Upper lobe of left lung (tissue), 6 donors: ENCODE data around the gene LRRC15. TPM values are rescaled to one million over a fixed set of nuclear protein-coding genes. Genes with fewer than 3 reads are reported as not detected.
A peak's percentile ranks its signal among the peaks of the same experiment; 100 is the strongest.

Experiments
- ATAC-seq, 2 donors: fragments of 200-7000 bp; cut with Tn5 transposase; one replicate each; pipeline ENCODE4 v1.9.1; 2022; ENCODE audit warnings: mild to moderate bottlenecking in 2 of 2, moderate library complexity in 2 of 2; ENCODE audit not compliant: low FRiP score in 2 of 2
- DNase-seq, 2 donors: peaks; one replicate each; pipeline ENCODE4 v3.0.0-alpha.2; 2019 to 2020
- H3K27ac ChIP-seq, 4 donors: fragments of 200-600 bp; sonication (generic); one replicate each; pipeline ENCODE4 v1.5.1; 2016 to 2019
- H3K27me3 ChIP-seq, 4 donors: fragments of 200-600 bp; sonication (generic); one replicate each; pipeline ENCODE4 v1.5.1; 2017 to 2019
- H3K36me3 ChIP-seq, 4 donors: fragments of 200-600 bp; sonication (generic); one replicate each; pipeline ENCODE4 v1.5.1; 2016 to 2019
- H3K4me1 ChIP-seq, 4 donors: fragments of 200-600 bp; sonication (generic); one replicate each; pipeline ENCODE4 v1.5.1; 2018 to 2019
- H3K4me3 ChIP-seq, 4 donors: fragments of 200-600 bp; sonication (generic); one replicate each; pipeline ENCODE4 v1.5.1; 2017 to 2019; ENCODE audit warnings: mild to moderate bottlenecking in 2 of 4, moderate library complexity in 1 of 4
- H3K9me3 ChIP-seq, 4 donors: fragments of 200-600 bp; sonication (generic); one replicate each; pipeline ENCODE4 v1.5.1; 2018 to 2019
- CTCF ChIP-seq, 6 experiments: fragments of 450-650 bp in 4 of 6; fragments of 200-600 bp in 2 of 6; sonication (generic) in 2 of 6; IDR thresholded peaks; one replicate each; pipeline ENCODE4 v1.5.1; 2016 to 2019; ENCODE audit warnings: antibody characterized with exemption in 6 of 6
- EP300 ChIP-seq, 4 donors: sonication (generic); formaldehyde crosslinking; IDR thresholded peaks; one replicate each; pipeline ENCODE4 v1.5.1; 2017; ENCODE audit warnings: antibody characterized with exemption in 4 of 4, control low read depth in 2 of 4
- POLR2A ChIP-seq, 4 donors: fragments of 450-650 bp; IDR thresholded peaks; one replicate each; pipeline ENCODE4 v1.5.1; 2016 to 2017; ENCODE audit warnings: antibody characterized with exemption in 4 of 4, mild to moderate bottlenecking in 2 of 4
- POLR2AphosphoS5 ChIP-seq, 2 donors: sonication (generic); formaldehyde crosslinking; IDR thresholded peaks; one replicate each; pipeline ENCODE4 v1.5.1; 2017; ENCODE audit warnings: antibody characterized with exemption in 2 of 2
- WGBS, 2 donors: methylation state at CpG; one replicate each; pipeline ENCODE4 v1.1.5; 2017 to 2018; 5-methylcytosine and 5-hydroxymethylcytosine counted together
- total RNA-seq, 6 donors: library from RNA; depleted of rRNA in 4 of 6; stranded (reverse); fragments of >200 nt in 4 of 6; gene quantifications; one replicate each; pipeline versions ENCODE4 v1.1.0 to v1.2.1, GENCODE V29; 2016 to 2021
- donor health status: DM: no; HTN: no; CAD: no; lungs with moderate emphysema.
- donor health status: DM: no; HTN: yes; CAD: no; lungs with severe emphysema.

Gene LRRC15
- total RNA-seq, 6 donors from 2014 or later: 0.15 to 1.1 (median 1.0) TPM; not detected in 3

- no peaks in the 10 kb centered on the region for H3K36me3 ChIP-seq
- peak in 1 of 2 donors; percentile 64 for DNase-seq
- ATAC-seq: no peak
- H3K27me3 ChIP-seq: peaks cover 0 to 4% (median 0%) of the 10 kb centered on the region in 4 donors
- no peak overlapping the region for H3K4me3 ChIP-seq
- WGBS, 2 donors: 82 to 90% methylated on average over 4 to 6 of the region's 6 CpGs
- no peaks in the 10 kb centered on the region for H3K9me3 ChIP-seq
- no peak overlapping the region for H3K27ac ChIP-seq
- TF ChIP-seq POLR2A (IDR thresholded peaks at IDR 0.05): no peak
- peaks cover 0 to 8% (median 3%) of the 10 kb centered on the region in 4 donors for H3K4me1 ChIP-seq
Observed at GRCh38 chr3:194365526-194365925, 4.0 kb downstream of the LRRC15 start.

DNA sequence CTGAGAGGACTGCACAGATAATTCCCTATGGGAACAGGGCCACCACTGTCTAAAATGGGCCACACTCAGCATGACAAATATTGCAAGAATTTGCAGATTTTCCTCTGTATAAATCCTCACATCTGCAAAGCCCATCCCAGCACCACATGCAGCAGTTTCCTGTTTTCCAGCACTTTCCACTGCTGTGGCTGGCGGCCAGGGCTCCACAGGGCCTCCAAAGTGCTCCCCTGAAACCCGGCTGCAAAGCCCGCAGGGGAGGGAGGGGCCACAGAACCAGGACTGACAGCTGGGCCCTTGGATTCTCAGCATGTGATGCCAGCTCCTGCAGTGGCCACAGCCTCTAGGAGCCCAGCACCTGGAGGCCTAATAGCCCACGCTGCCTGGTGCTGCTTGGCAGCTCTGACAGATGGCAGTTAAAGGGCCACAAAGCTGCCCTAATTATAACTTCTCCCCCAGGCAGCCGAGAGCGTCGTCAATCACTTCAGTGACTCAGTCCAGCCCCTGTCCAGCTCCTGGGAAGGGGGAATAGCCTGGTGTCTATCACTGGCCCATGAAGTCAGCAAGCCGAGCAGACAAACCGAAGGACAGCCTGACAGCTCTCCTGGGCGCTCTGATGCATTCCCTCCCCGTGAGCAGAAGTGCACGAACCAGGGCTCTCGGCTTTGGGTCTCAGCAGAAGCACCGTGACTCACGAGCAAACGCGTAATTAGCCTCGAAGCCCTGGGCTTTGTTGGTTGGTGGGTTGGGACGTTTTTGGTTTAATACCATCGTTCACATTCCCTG lies 4.7 kb downstream of the LRRC15 start:
- no peak overlapping the region for H3K4me3 ChIP-seq
- TF ChIP-seq EP300 (IDR thresholded peaks at IDR 0.05) (no peak), POLR2AphosphoS5 (IDR thresholded peaks at IDR 0.05) (no peak), POLR2A (IDR thresholded peaks at IDR 0.05) (no peak), CTCF (IDR thresholded peaks at IDR 0.05) (no peak)
- no peak overlapping the region for H3K27ac ChIP-seq
- H3K36me3 ChIP-seq: no peaks in the 10 kb centered on the region
- DNase-seq (peak in 1 of 2 donors; percentile 71), ATAC-seq (peak in 1 of 2 donors; percentile 42)
- WGBS, 2 donors: 77 to 100% methylated on average over 1 to 20 of the region's 20 CpGs
- H3K9me3 ChIP-seq: no peaks in the 10 kb centered on the region
- H3K27me3 ChIP-seq: peaks cover 0 to 4% (median 0%) of the 10 kb centered on the region in 4 donors
- H3K4me1 ChIP-seq: peaks cover 0 to 8% (median 3%) of the 10 kb centered on the region in 4 donors

- 85 to 87% methylated on average over 3 of the region's 3 CpGs for WGBS, 2 donors
- Histone ChIP-seq H3K4me3 (no peak overlapping the region), H3K27ac (no peak overlapping the region)
Observed at GRCh38 chr3:194364314-194364651, 5.3 kb downstream of the LRRC15 start.

GRCh38 chr3:194360568-194360967 lies 9.0 kb downstream of the LRRC15 start:
- no peaks in the 10 kb centered on the region for H3K9me3 ChIP-seq
- no peaks in the 10 kb centered on the region for H3K4me1 ChIP-seq
- no peaks in the 10 kb centered on the region for H3K27me3 ChIP-seq
- H3K4me3 ChIP-seq: no peak overlapping the region
- 92 to 100% methylated on average over 11 to 13 of the region's 18 CpGs for WGBS, 2 donors
- H3K36me3 ChIP-seq: no peaks in the 10 kb centered on the region
- no peak for TF ChIP-seq CTCF (IDR thresholded peaks at IDR 0.05)
- TF ChIP-seq EP300 (IDR thresholded peaks at IDR 0.05): no peak
- H3K27ac ChIP-seq: no peak overlapping the region
- DNase-seq (peak in 1 of 2 donors; percentile 55), ATAC-seq (no peak)

More at GRCh38 chr3:194364314-194364651, 5.3 kb downstream of the LRRC15 start:
- DNase-seq (no peak), ATAC-seq (no peak)
- peaks cover 0 to 2% (median 0%) of the 10 kb centered on the region in 4 donors for H3K27me3 ChIP-seq
- no peaks in the 10 kb centered on the region for H3K9me3 ChIP-seq
- H3K36me3 ChIP-seq: no peaks in the 10 kb centered on the region
- peaks cover 0 to 5% (median 0%) of the 10 kb centered on the region in 4 donors for H3K4me1 ChIP-seq
- TF ChIP-seq POLR2AphosphoS5 (IDR thresholded peaks at IDR 0.05) (no peak), CTCF (IDR thresholded peaks at IDR 0.05) (no peak), EP300 (IDR thresholded peaks at IDR 0.05) (no peak), POLR2A (IDR thresholded peaks at IDR 0.05) (no peak)

DNA sequence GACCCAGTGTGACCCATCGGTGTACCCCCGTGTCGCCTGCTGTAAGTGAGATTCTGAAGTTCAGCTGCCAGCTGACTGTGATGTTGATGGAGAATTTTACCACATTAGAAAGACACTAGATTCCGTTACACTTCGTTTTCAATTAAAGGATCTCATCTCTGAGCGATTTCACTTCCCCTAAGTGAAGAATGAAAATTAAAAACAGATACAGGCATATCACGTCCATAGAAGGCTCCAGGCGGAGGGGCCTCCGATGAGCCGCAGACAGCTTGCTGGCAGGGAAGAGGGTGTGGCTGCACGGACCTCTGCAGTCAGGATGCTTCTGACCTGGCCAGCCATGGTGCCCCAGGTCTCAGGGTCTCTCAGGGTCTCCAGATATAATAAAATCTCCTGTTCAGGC lies 11.9 kb downstream of the LRRC15 start:
- H3K9me3 ChIP-seq: no peaks in the 10 kb centered on the region
- DNase-seq (no peak), ATAC-seq (no peak)
- H3K36me3 ChIP-seq: no peaks in the 10 kb centered on the region
- H3K4me1 ChIP-seq: no peaks in the 10 kb centered on the region
- TF ChIP-seq EP300 (IDR thresholded peaks at IDR 0.05): no peak
- TF ChIP-seq POLR2A (IDR thresholded peaks at IDR 0.05): no peak
- TF ChIP-seq CTCF (IDR thresholded peaks at IDR 0.05): no peak
- TF ChIP-seq POLR2AphosphoS5 (IDR thresholded peaks at IDR 0.05): no peak
- WGBS, 2 donors: 88 to 94% methylated on average over 11 of the region's 11 CpGs
- no peak overlapping the region for H3K27ac ChIP-seq
- H3K4me3 ChIP-seq: no peak overlapping the region
- H3K27me3 ChIP-seq: no peaks in the 10 kb centered on the region
